ENCODE data around the gene GAGE10. TPM values are rescaled to one million over a fixed set of nuclear protein-coding genes. Genes with fewer than 3 reads are reported as not detected.

The GAGE10 gene
- total RNA-seq, 1 experiment from 2014 or later = not detected

- H4K20me1 ChIP-seq (ENCODE audit: insufficient read depth) = no peaks in the 10 kb centered on the region
- ATAC-seq = peak; percentile 12
- peak within 1 kb of the TSS; percentile 61 to 66 for H3K4me3 ChIP-seq (replicated peaks in 1 of 2; ENCODE audit: low read depth in 1 of 2, low read length in 2 of 2)
- no peak for DNase-seq (ENCODE audit: low read depth, low spot score)
- no peaks in the 10 kb centered on the region for H3K9me2 ChIP-seq (ENCODE audit: insufficient read depth)
- no peaks in the 10 kb centered on the region for H3K9me3 ChIP-seq (ENCODE audit: control insufficient read depth in 1 of 2, insufficient read depth in 1 of 2, low read depth in 1 of 2, low read length in 2 of 2)
- intact Hi-C loops (cut with micrococcal nuclease) = loop anchor here (2.0 kb wide), 1 partner anchor 79 kb away; no protein-coding TSS in a partner anchor
- peaks cover 3% of the 10 kb centered on the region; the same call in 1 of the 2 replicates for H3K79me2 ChIP-seq (ENCODE audit: insufficient read depth, low read length)
- no peak for TF ChIP-seq SRF (IDR thresholded peaks at IDR 0.05; ENCODE audit: low read depth)
- TF ChIP-seq ZFX (IDR thresholded peaks at IDR 0.05) = peak; percentile 38; the same call in 1 of the 2 replicates
- TF ChIP-seq YY1 (IDR thresholded peaks at IDR 0.05; ENCODE audit: extremely low read depth, insufficient replicate concordance, low read depth, low read length) = peak; percentile 55
- BruUV-seq (replicated peaks) = no TSS peak
- no peaks in the 10 kb centered on the region for H3K36me3 ChIP-seq (ENCODE audit: control insufficient read depth in 1 of 2, insufficient read depth in 2 of 2, low read length in 2 of 2)
- H3K27ac ChIP-seq (ENCODE audit: low read depth, low read length) = peak within 1 kb of the TSS; percentile 74
- RAD21 ChIA-PET (ENCODE audit: low non-redundant PET in 1 of 2, low total read pairs in 2 of 2, uncharacterized antibody in 2 of 2, unreplicated experiment in 2 of 2) = no interaction called here
- POLR2A ChIA-PET = interaction anchor here (1.0 kb wide), 2 partner anchors 79 to 85 kb away, joined by 4 to 12 read pairs; no protein-coding TSS in a partner anchor
- H3K4me2 ChIP-seq (ENCODE audit: low read length) = peak within 1 kb of the TSS; percentile 79
- H2AFZ ChIP-seq (ENCODE audit: low read depth, low read length, poor library complexity, severe bottlenecking) = no peak within 1 kb of the TSS
- H3K4me1 ChIP-seq (ENCODE audit: control insufficient read depth in 1 of 2, insufficient read depth in 2 of 2, low read length in 2 of 2) = peaks cover 8 to 24% of the 10 kb centered on the region in 2 experiments
- peak within 1 kb of the TSS; percentile 68 for H3K9ac ChIP-seq (ENCODE audit: low read length)
- H3K27me3 ChIP-seq (ENCODE audit: insufficient read depth, low read length) = no peaks in the 10 kb centered on the region
- CTCF ChIA-PET = interaction anchor here (1.0 kb wide), 1 partner anchor 22 kb away, joined by 4 read pairs; no protein-coding TSS in a partner anchor
Observed at GRCh38 chrX:49269767-49270248, 33.6 kb upstream of the GAGE10 start, which contains the start of gene PPP1R3F. PPP1R3F (plus strand) TSS chrX:49269793; CDS start chrX:49269870, 77 bp downstream.

- Histone ChIP-seq H4K20me1 (ENCODE audit: insufficient read depth) (no peaks in the 10 kb centered on the region), H3K9ac (ENCODE audit: low read length) (peak overlapping the region; percentile 68), H3K27me3 (ENCODE audit: insufficient read depth, low read length) (no peaks in the 10 kb centered on the region), H3K4me1 (ENCODE audit: control insufficient read depth in 1 of 2, insufficient read depth in 2 of 2, low read length in 2 of 2) (peaks cover 8 to 24% of the 10 kb centered on the region in 2 experiments), H3K27ac (ENCODE audit: low read depth, low read length) (peak overlapping the region; percentile 74), H2AFZ (ENCODE audit: low read depth, low read length, poor library complexity, severe bottlenecking) (no peak overlapping the region), H3K4me3 (replicated peaks in 1 of 2; ENCODE audit: low read depth in 1 of 2, low read length in 2 of 2) (peak overlapping the region; percentile 47 to 66), H3K9me3 (ENCODE audit: control insufficient read depth in 1 of 2, insufficient read depth in 1 of 2, low read depth in 1 of 2, low read length in 2 of 2) (no peaks in the 10 kb centered on the region), H3K9me2 (ENCODE audit: insufficient read depth) (no peaks in the 10 kb centered on the region), H3K79me2 (ENCODE audit: insufficient read depth, low read length) (peaks cover 3% of the 10 kb centered on the region; the same call in 1 of the 2 replicates), H3K4me2 (ENCODE audit: low read length) (peak overlapping the region; percentile 79), H3K36me3 (ENCODE audit: control insufficient read depth in 1 of 2, insufficient read depth in 2 of 2, low read length in 2 of 2) (no peaks in the 10 kb centered on the region)
- ChIA-PET POLR2A (no interaction called here), RAD21 (ENCODE audit: low non-redundant PET in 1 of 2, low total read pairs in 2 of 2, uncharacterized antibody in 2 of 2, unreplicated experiment in 2 of 2) (no interaction called here), CTCF (no interaction called here)
- TF ChIP-seq REST (IDR thresholded peaks at IDR 0.05; ENCODE audit: low read depth) (no peak), ZFX (IDR thresholded peaks at IDR 0.05) (0 out of 2 replicates have a peak, but pooled peaks have one; percentile 9), EZH2phosphoT487 (IDR thresholded peaks at IDR 0.05; ENCODE audit: borderline replicate concordance) (no peak), ZNF274 (IDR thresholded peaks at IDR 0.05; ENCODE audit: low read depth, low read length) (no peak)
- no TSS peak for BruUV-seq (replicated peaks)
- no peak for DNase-seq (ENCODE audit: low read depth, low spot score)
- intact Hi-C loops (cut with micrococcal nuclease) = no loop called here
- ATAC-seq = no peak
Observed at GRCh38 chrX:49270249-49270921, 33.1 kb upstream of the GAGE10 start.
